Cardiac fibroblast (primary cell): ENCODE measurements around the gene VIP.

ENCODE experiments used
- DNase-seq, 2 donors: peaks; one replicate each; pipeline versions ENCODE4 v3.0.0 to v3.0.0-alpha.2; 2010; ENCODE audit warnings: low read depth in 2 of 2
- H3K4me3 ChIP-seq, 2 donors: replicated peaks in 1 of 2; 1 replicate in 1 of 2; 2 replicates in 1 of 2; pipeline ENCODE4 v1.5.1; 2011; ENCODE audit warnings: low read depth in 2 of 2, low read length in 2 of 2, mild to moderate bottlenecking in 2 of 2, moderate library complexity in 1 of 2
- CTCF ChIP-seq: IDR thresholded peaks from one replicate; pipeline ENCODE4 v1.5.1; 2011; ENCODE audit warnings: low read depth, mild to moderate bottlenecking, low read length, inconsistent platforms

VIP gene

GRCh38 chr6:152721956-152722355 lies 28.6 kb upstream of the VIP start:
- no peak overlapping the region for H3K4me3 ChIP-seq
- no peak for TF ChIP-seq CTCF
- peak in 1 of 2 donors; percentile 36 for DNase-seq

- no peak overlapping the region for H3K4me3 ChIP-seq
- DNase-seq: peak; percentile 46 to 90
- TF ChIP-seq CTCF: peak; percentile 2
Observed at GRCh38 chr6:152723398-152723797, 27.2 kb upstream of the VIP start.

GRCh38 chr6:152726313-152726712 lies 24.3 kb upstream of the VIP start:
- DNase-seq: no peak
- no peak for TF ChIP-seq CTCF
- no peak overlapping the region for H3K4me3 ChIP-seq

GRCh38 chr6:152727507-152727906 lies 23.1 kb upstream of the VIP start:
- no peak for TF ChIP-seq CTCF
- no peak overlapping the region for H3K4me3 ChIP-seq
- DNase-seq: no peak

GRCh38 chr6:152734630-152735029 lies 16.0 kb upstream of the VIP start:
- DNase-seq: no peak
- TF ChIP-seq CTCF: no peak
- H3K4me3 ChIP-seq: no peak overlapping the region

- no peak for TF ChIP-seq CTCF
- no peak overlapping the region for H3K4me3 ChIP-seq
- DNase-seq: peak in 1 of 2 donors; percentile 11
Observed at GRCh38 chr6:152736687-152737273, 13.8 kb upstream of the VIP start.

GRCh38 chr6:152745509-152746171 lies 5.0 kb upstream of the VIP start:
- no peak for DNase-seq
- TF ChIP-seq CTCF: no peak
- H3K4me3 ChIP-seq: no peak overlapping the region
